Activated T-cell treated with anti-CD3 and anti-CD28 coated beads, Interleukin-2, amount 50 U/mL, for 4 hours (primary cell): Measurements from ENCODE around the gene SLC2A4. TPM values are rescaled to one million over a fixed set of nuclear protein-coding genes. Genes with fewer than 3 reads are reported as not detected.

Source experiments
- ATAC-seq, 2 donors: fragments of 200-7000 bp; cut with Tn5 transposase; one replicate each; pipeline ENCODE4 v1.10.0; 2021
- DNase-seq: peaks from one replicate; pipeline ENCODE4 v3.0.0-alpha.2; 2020
- H3K27me3 Mint-ChIP-seq: one replicate; pipeline ENCODE4 v1.8.0; 2021; ENCODE audit warnings: low read depth, mixed read lengths
- H3K36me3 Mint-ChIP-seq: one replicate; pipeline ENCODE4 v1.8.0; 2022; ENCODE audit warnings: mixed read lengths; ENCODE audit not compliant: insufficient read depth
- H3K4me1 Mint-ChIP-seq: one replicate; pipeline ENCODE4 v1.8.0; 2021; ENCODE audit warnings: low read depth, mixed read lengths
- H3K4me3 Mint-ChIP-seq: one replicate; pipeline ENCODE4 v1.8.0; 2021; ENCODE audit warnings: mild to moderate bottlenecking, moderate library complexity, mixed read lengths
- H3K9me3 Mint-ChIP-seq: one replicate; pipeline ENCODE4 v1.8.0; 2021; ENCODE audit warnings: mixed read lengths
- total RNA-seq, 3 donors: library from RNA; stranded (reverse); gene quantifications; one replicate each; pipeline ENCODE4 v1.2.1, GENCODE V29; 2021

SLC2A4 gene
- total RNA-seq = under 1 TPM; 0.16 to 0.58 (median 0.24) TPM

DNA sequence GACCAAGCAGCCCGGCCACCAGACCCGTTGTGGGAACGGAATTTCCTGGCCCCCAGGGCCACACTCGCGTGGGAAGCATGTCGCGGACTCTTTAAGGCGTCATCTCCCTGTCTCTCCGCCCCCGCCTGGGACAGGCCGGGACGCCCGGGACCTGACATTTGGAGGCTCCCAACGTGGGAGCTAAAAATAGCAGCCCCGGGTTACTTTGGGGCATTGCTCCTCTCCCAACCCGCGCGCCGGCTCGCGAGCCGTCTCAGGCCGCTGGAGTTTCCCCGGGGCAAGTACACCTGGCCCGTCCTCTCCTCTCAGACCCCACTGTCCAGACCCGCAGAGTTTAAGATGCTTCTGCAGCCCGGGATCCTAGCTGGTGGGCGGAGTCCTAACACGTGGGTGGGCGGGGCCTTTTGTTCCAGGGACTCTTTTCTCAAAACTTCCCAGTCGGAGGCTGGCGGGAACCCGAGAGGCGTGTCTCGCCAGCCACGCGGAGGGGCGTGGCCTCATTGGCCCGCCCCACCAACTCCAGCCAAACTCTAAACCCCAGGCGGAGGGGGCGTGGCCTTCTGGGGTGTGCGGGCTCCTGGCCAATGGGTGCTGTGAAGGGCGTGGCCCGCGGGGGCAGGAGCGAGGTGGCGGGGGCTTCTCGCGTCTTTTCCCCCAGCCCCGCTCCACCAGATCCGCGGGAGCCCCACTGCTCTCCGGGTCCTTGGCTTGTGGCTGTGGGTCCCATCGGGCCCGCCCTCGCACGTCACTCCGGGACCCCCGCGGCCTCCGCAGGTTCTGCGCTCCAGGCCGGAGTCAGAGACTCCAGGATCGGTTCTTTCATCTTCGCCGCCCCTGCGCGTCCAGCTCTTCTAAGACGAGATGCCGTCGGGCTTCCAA lies at the start of gene SLC2A4:
Gene SLC2A4, plus strand, starts transcription at position 645 of the 879 bp plus-strand sequence. Its CDS starts 217 bp downstream, at position 862.
- Mint-ChIP-seq H3K36me3 (no peaks in the 10 kb centered on the region), H3K4me3 (peak within 1 kb of the TSS; percentile 78), H3K4me1 (peaks cover 15% of the 10 kb centered on the region), H3K27me3 (peaks cover 30% of the 10 kb centered on the region), H3K9me3 (no peaks in the 10 kb centered on the region)
- DNase-seq (peak; percentile 85), ATAC-seq (peak; percentile 80 to 87)

DNA sequence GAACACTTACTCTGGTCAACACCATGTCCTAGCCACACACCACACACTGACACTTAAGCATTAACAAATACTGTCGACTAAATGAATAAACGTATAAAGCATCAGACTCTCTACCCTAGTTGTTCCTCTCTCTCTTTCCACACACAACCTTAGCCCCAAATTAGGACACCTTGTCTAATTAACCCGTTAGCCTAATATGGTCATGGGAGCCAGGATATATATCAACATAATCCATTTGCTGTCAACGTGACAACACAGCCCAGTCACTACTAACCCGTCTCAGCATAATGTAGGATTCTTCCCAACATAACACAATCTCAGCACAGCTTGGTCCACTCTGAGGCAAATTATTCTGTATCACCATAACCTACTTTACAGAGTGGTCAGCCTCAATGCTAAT lies 49.4 kb upstream of the SLC2A4 start:
- ATAC-seq (no peak), DNase-seq (no peak)
- Mint-ChIP-seq H3K27me3 (no peaks in the 10 kb centered on the region), H3K36me3 (peaks cover 31% of the 10 kb centered on the region), H3K4me1 (peaks cover 52% of the 10 kb centered on the region), H3K9me3 (no peaks in the 10 kb centered on the region), H3K4me3 (peak overlapping the region; percentile 91)

DNA sequence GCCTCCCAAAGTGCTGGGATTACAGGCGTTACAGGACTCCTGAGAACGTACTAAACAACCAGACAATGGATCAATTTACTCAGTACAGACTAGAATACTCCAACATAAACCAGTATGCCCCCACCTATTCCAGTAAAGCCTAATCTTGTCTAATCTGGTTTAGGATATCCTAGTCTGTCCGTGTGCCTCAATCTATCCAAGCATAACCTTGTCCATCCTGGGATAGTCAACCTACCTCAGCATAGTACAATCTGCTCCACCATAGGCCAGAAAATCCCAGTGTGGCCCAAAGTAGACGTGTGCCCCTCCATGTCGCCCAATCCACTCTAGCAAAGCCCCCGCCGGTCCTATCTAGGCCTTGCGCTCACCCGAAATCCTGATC lies 47.8 kb upstream of the SLC2A4 start:
- DNase-seq (no peak), ATAC-seq (peak; percentile 5 to 12)
- Mint-ChIP-seq H3K36me3 (peaks cover 26% of the 10 kb centered on the region), H3K4me1 (peaks cover 49% of the 10 kb centered on the region), H3K4me3 (peak overlapping the region; percentile 91), H3K27me3 (no peaks in the 10 kb centered on the region), H3K9me3 (no peaks in the 10 kb centered on the region)

DNA sequence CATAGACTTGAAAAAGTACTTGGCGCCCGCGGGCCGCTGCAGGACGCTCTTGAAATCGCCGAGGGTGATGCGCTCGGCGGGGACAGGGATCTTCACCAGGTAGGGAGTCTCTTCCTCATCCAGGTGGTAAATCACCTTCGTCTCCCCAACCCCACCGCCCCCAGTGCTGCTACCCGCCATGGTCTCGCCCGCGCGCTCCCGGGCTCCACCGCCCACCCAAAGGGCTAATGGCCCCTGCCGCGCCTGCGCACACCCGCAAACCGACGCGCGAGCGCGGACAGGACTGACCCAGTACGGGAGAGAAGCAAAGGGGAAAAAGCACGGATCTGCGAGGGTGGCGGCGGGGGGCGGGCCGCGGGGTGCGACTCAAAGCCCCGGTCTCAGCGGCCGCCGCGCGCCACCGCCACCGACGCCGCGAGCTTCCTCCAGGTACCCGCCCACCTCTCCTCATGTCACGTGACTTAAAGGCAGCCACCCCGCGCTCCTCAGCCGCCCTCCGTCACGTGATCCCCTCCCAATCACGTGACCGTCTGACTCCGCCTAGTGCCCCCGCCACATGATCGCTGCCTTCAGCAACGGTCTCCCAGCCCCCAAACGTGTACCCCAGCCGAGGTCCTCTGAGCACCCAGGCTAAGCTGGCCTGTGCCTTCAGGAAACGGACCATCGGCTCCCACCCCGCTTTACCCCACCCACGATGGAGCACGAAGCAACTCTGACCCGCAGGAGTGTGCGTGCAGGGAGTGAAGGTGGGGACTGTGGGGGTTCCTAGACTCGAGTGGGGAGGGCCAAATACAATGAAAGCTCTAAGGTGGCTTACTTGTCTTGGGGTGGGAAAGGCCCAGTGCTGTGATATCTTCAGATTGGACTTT lies 47.2 kb upstream of the SLC2A4 start, which contains the start of gene DVL2:
Gene DVL2, minus strand, starts transcription at position 435 of the 869 bp plus-strand sequence. Its CDS starts 255 bp downstream, at position 180.
- H3K4me1 Mint-ChIP-seq = peaks cover 49% of the 10 kb centered on the region

DNA sequence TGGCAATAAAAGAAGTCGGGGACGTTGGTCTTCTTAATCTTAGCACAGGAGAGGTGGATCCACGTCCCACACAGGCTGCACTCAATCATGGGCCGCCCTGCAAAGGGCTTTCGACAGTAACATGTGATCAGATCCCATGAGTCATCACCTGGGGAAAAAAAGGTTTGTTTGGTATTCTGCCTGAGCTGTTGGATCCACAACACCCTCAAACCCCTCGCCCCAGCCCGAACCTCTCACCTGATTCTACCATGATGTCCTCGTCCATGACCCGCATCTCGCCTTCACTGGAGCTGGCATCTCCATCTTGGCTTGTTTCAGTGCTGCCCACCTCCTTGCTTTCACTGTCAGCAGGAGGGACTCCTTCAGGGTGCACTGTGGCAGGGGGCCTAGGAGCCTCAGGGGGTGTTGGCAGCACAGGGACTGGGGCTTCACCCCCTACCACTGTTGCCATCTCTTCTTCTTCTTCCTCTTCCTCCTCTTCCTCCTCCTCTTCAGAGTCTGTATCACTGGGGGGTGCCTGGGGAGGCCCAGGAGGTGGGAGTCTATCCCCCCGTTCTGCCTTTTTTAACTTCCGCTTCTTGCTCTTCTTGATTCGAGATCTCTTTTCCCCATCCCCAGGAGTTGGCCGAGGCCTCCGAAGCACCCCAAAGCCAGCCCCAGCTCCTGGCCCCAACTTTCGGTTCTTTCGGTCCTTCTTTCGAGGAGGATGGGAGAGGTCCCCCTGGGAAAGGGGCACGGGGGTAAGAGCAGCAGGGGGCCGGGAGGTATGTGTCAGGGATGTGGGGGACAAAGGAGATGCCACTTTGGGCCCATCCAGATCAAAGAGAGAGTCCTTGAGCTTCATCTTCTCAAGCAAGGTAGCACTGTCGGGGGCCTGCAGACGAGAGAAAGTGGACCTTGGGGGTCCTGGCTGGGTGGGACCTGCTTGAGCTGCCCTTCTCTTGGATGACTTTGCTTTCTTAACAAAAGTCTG lies 45.5 kb upstream of the SLC2A4 start:
- no peaks in the 10 kb centered on the region for H3K27me3 Mint-ChIP-seq
- H3K9me3 Mint-ChIP-seq = no peaks in the 10 kb centered on the region
- peaks cover 59% of the 10 kb centered on the region for H3K4me1 Mint-ChIP-seq
- DNase-seq = no peak
- ATAC-seq = no peak
- peaks cover 16% of the 10 kb centered on the region for H3K36me3 Mint-ChIP-seq
- H3K4me3 Mint-ChIP-seq = peak overlapping the region; percentile 98

More for the DNA sequence above, 47.2 kb upstream of the SLC2A4 start, which contains the start of gene DVL2:
- DNase-seq (peak; percentile 93), ATAC-seq (peak; percentile 47 to 54)
- peak within 1 kb of the TSS; percentile 91 for H3K4me3 Mint-ChIP-seq
- H3K9me3 Mint-ChIP-seq = no peaks in the 10 kb centered on the region
- no peaks in the 10 kb centered on the region for H3K27me3 Mint-ChIP-seq
- H3K36me3 Mint-ChIP-seq = peaks cover 21% of the 10 kb centered on the region

DNA sequence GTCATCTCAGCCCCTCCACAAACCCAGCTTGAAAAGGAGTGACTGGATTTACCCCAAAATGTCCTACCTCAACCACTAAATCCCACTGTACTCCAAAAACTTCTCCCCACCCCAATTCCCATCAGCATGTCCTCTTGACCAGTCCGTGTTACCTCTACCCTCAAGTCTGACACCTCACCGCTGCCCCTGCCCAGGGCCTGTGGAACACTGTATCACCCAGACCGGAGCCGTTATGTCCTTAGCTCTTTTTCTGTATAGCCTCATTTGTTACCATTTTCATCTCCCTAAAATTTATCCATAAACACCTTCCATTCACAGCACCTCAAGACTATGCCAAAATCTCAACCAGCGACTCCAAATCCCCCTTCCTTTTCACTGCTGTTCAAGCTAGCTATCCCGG lies 44.7 kb upstream of the SLC2A4 start:
- H3K27me3 Mint-ChIP-seq = no peaks in the 10 kb centered on the region
- peaks cover 65% of the 10 kb centered on the region for H3K4me1 Mint-ChIP-seq
- no peaks in the 10 kb centered on the region for H3K9me3 Mint-ChIP-seq
- H3K4me3 Mint-ChIP-seq = peak overlapping the region; percentile 98
- DNase-seq (no peak), ATAC-seq (no peak)
- H3K36me3 Mint-ChIP-seq = peaks cover 21% of the 10 kb centered on the region

DNA sequence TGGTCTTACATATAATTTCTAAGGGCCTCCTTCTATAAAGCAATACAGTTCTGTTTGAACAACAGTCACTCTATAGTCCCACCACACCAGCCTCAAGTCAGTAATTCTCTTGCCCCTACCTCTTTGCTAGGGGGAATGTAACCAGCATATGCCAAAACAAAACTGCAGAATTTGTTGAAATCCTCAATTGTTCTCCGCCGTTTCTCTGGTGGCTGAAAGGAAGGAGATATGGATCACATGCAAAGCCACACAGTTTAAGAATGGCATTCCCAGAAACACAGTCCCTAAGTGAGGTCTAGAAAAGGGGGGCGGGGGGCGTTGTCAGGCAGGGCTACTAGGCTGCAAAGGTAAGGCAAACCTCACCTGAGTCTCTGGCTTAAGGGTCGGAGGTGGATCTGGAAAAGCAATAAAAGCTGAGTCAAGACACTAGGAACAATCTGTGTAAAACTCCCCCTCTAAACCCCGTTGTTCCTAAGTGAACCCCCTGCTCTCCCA lies 44.2 kb upstream of the SLC2A4 start:
- ATAC-seq (no peak), DNase-seq (no peak)
- peaks cover 21% of the 10 kb centered on the region for H3K36me3 Mint-ChIP-seq
- no peaks in the 10 kb centered on the region for H3K9me3 Mint-ChIP-seq
- H3K4me3 Mint-ChIP-seq = peak overlapping the region; percentile 98
- no peaks in the 10 kb centered on the region for H3K27me3 Mint-ChIP-seq
- H3K4me1 Mint-ChIP-seq = peaks cover 65% of the 10 kb centered on the region

DNA sequence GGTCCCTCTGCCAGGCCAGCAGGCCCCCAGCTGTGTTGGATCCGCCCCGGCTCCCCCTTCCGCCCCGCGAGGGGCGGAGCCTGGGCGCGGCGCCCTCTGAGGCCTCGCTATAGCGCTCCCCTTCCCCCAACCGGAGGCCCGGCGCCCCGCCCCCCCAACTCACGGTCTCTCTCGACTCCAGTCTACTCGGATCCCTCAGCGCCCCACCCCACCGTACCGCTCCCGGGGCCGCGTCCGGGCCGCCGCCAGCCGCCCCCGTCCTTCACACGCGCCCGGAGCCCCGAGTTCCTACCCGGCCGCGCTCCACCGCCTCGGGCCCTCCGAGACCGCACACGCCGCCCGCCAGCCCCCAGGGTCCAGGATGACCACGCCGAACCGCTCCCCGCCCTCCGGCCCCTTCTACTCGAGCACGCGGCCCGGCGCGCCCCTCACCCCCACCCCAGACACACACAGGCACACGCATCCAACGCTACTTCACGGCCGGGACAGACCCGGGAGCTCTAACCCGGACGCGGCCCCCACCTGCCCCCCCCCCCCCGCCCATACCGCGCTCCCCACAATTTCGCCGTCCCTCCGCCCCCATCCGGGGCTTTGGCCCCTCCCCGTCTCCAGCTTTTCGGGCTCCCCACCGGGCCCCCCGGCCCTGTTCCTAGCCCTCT lies 43.6 kb upstream of the SLC2A4 start:
- DNase-seq (peak; percentile 87), ATAC-seq (peak; percentile 26 to 31)
- Mint-ChIP-seq H3K27me3 (no peaks in the 10 kb centered on the region), H3K36me3 (peaks cover 21% of the 10 kb centered on the region), H3K4me1 (peaks cover 63% of the 10 kb centered on the region), H3K4me3 (peak overlapping the region; percentile 98), H3K9me3 (no peaks in the 10 kb centered on the region)

DNA sequence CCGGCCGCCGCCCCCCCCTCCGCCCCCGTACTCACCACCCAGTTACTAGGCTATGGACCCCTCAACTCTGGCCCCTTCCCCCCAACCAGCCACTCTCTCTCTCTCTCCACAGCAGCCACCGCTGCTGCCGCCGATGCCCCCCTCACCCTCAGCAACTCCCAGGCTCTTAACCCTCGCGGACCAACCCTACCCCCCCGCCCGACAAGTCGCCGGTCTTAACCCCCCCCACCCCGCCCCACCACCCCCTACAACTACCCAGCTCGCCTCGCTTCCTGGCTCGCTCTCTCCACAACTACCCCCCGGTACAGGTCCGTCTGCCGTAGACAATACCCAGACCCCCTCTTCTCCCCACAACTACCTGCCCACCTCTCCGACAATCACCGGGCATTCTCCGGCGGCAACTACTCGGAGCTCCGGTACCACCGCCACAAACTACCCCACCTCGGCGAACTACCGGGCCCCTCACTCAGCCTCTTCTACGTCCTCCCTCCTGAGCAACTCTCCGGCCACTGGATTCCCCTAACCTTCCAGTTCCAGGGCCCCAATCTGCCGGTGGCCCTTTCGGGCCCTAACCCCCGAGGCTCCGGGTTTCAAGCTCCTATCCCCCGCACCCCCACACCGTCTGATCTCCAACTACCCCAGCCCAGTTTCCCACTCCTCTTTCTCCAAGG lies 43.0 kb upstream of the SLC2A4 start:
- H3K9me3 Mint-ChIP-seq = no peaks in the 10 kb centered on the region
- peak overlapping the region; percentile 98 for H3K4me3 Mint-ChIP-seq
- H3K27me3 Mint-ChIP-seq = no peaks in the 10 kb centered on the region
- no peak for DNase-seq
- no peak for ATAC-seq
- peaks cover 62% of the 10 kb centered on the region for H3K4me1 Mint-ChIP-seq
- H3K36me3 Mint-ChIP-seq = peaks cover 24% of the 10 kb centered on the region

DNA sequence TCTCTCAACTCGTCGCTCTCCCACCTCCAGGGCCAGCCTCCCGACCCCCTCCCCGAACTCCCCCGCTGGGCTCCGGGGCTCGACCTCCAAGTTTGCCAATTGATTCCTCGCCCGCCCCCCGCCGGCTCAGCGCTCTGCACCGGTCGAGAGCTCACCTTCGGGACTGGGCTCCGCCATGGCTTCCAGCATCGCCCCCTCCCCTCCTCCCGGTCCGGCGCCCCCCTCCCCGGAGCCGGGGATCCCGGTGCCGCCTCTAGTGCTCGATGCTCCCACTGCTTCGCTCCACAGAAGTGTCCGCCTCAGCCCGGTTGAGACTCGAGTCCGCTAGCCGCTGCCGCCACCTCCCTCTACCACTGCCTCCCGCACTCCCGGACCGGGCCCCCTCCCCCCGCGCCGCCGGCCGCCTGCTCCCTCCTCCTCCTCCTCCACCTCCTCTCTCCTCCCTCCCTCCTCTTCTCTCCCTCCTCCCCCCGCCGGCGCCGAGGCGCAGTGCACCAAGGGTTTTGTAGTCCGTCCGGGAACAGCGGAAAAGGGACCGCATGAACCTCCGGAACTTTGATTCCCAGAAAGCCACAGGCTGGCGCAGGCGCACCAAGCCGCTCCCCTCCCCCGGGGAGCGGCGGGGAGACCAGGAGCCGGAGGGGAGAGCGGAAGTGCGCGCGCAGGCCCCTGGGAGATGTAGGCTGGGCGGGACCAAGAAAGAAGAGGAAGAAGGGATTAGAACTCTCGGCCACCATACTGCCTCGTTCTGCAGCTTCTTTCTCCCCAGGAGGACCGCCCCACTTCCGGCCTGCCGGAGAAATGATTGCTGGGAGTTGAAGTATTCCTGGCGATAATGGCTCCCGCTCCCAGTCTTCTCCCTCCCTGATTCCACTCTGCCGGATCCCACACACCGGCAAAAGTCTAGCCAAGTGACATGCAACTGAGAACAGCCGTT lies 42.2 kb upstream of the SLC2A4 start, which contains the start of gene PHF23:
Gene PHF23, minus strand, starts transcription at position 367 of the 937 bp plus-strand sequence. Its CDS starts 178 bp downstream, at position 189.
- H3K27me3 Mint-ChIP-seq = no peaks in the 10 kb centered on the region
- peaks cover 59% of the 10 kb centered on the region for H3K4me1 Mint-ChIP-seq
- ATAC-seq (peak; percentile 63 to 70), DNase-seq (peak; percentile 97)
- no peaks in the 10 kb centered on the region for H3K9me3 Mint-ChIP-seq
- peak within 1 kb of the TSS; percentile 98 for H3K4me3 Mint-ChIP-seq
- peaks cover 26% of the 10 kb centered on the region for H3K36me3 Mint-ChIP-seq

DNA sequence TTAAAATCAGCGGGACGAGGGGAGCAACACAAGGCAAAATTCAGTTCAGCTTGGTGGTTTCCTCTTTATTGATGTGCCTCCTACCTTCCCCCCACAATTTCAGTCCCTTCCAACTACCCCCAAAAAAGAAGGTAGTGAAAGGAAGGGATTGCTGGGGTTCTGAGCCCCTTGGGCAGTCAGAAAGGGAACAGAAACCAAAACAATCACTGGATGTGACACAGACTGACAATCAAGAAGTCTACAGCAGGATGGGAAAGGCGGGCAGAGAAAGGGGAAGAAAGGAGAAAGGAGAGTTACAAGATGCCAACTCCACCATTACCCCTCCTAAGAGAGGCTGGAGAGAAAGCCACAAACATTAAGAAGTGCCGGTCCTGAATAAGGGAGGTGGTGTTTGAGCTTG lies 41.1 kb upstream of the SLC2A4 start:
- peak overlapping the region; percentile 98 for H3K4me3 Mint-ChIP-seq
- DNase-seq = no peak

More for the DNA sequence above, 41.1 kb upstream of the SLC2A4 start:
- Mint-ChIP-seq H3K4me1 (peaks cover 49% of the 10 kb centered on the region), H3K27me3 (no peaks in the 10 kb centered on the region), H3K36me3 (peaks cover 24% of the 10 kb centered on the region), H3K9me3 (no peaks in the 10 kb centered on the region)
- no peak for ATAC-seq
